GM23338 (cell line): ENCODE data around the gene MRPS18B. TPM values are rescaled to one million over a fixed set of nuclear protein-coding genes. Genes with fewer than 3 reads are reported as not detected.

Experiments
- ATAC-seq: fragments of 200-7000 bp; cut with Tn5 transposase; 3 replicates; pipeline ENCODE4 v1.9.1; 2020
- DNase-seq: peaks from one replicate; pipeline ENCODE4 v3.0.0-alpha.2; 2015; ENCODE audit warnings: low spot score
- H2AFZ ChIP-seq: fragments of 200-600 bp; sonication (generic); 2 replicates; pipeline ENCODE4 v1.8.0; 2016; ENCODE audit warnings: antibody characterized with exemption, mild to moderate bottlenecking, moderate library complexity
- H3F3A ChIP-seq: fragments of 200-600 bp; sonication (generic); replicated peaks from 2 replicates; pipeline ENCODE4 v1.8.0; 2017; ENCODE audit warnings: antibody characterized with exemption, mixed run types, low read depth
- H3K27ac ChIP-seq: fragments of 200-600 bp; sonication (generic); 2 replicates; pipeline ENCODE4 v1.6.1; 2016; ENCODE audit warnings: low read depth
- H3K27me3 ChIP-seq: fragments of 200-600 bp; sonication (generic); 2 replicates; pipeline ENCODE4 v1.8.0; 2016; ENCODE audit warnings: mild to moderate bottlenecking, mixed run types, moderate library complexity; ENCODE audit not compliant: insufficient read depth
- H3K36me3 ChIP-seq: fragments of 200-600 bp; sonication (generic); 2 replicates; pipeline ENCODE4 v1.8.0; 2016; ENCODE audit warnings: mild to moderate bottlenecking; ENCODE audit not compliant: insufficient read depth
- H3K4me1 ChIP-seq: fragments of 200-600 bp; sonication (generic); 2 replicates; pipeline ENCODE4 v1.8.0; 2016; ENCODE audit warnings: mild to moderate bottlenecking, moderate library complexity; ENCODE audit not compliant: insufficient read depth
- H3K4me2 ChIP-seq: fragments of 200-600 bp; sonication (generic); 2 replicates; pipeline ENCODE4 v1.7.1; 2017; ENCODE audit warnings: mixed run types
- H3K4me3 ChIP-seq: fragments of 200-600 bp; sonication (generic); 2 replicates; pipeline ENCODE4 v1.6.1; 2016; ENCODE audit warnings: mixed run types
- H3K79me2 ChIP-seq: fragments of 200-600 bp; sonication (generic); replicated peaks from 2 replicates; pipeline ENCODE4 v1.8.0; 2017; ENCODE audit warnings: mild to moderate bottlenecking; ENCODE audit not compliant: insufficient read depth
- H3K9me2 ChIP-seq: fragments of 200-600 bp; sonication (generic); 2 replicates; pipeline ENCODE4 v1.8.0; 2017; ENCODE audit not compliant: insufficient read depth
- H4K20me1 ChIP-seq: fragments of 200-600 bp; sonication (generic); replicated peaks from 2 replicates; pipeline ENCODE4 v1.8.0; 2017; ENCODE audit warnings: mild to moderate bottlenecking; ENCODE audit not compliant: insufficient read depth
- H3K27ac Mint-ChIP-seq: 2 replicates; pipeline ENCODE4 v1.8.0; 2020; ENCODE audit warnings: inconsistent platforms, mild to moderate bottlenecking, moderate library complexity, mixed read lengths
- H3K27me3 Mint-ChIP-seq: 3 replicates; pipeline ENCODE4 v1.8.0; 2022; ENCODE audit warnings: low read depth, mild to moderate bottlenecking, moderate library complexity, mixed read lengths, inconsistent platforms; ENCODE audit not compliant: insufficient read depth, poor library complexity
- H3K36me3 Mint-ChIP-seq: 3 replicates; pipeline ENCODE4 v1.8.0; 2021; ENCODE audit warnings: low read depth, mild to moderate bottlenecking, inconsistent platforms, moderate library complexity, mixed read lengths
- H3K4me1 Mint-ChIP-seq: 3 replicates; pipeline ENCODE4 v1.8.0; 2020; ENCODE audit warnings: mild to moderate bottlenecking, inconsistent platforms, mixed read lengths
- H3K4me3 Mint-ChIP-seq: 3 replicates; pipeline ENCODE4 v1.8.0; 2021; ENCODE audit warnings: moderate library complexity, mild to moderate bottlenecking, inconsistent platforms, mixed read lengths
- H3K9me3 Mint-ChIP-seq: 3 replicates; pipeline ENCODE4 v1.8.0; 2020; ENCODE audit warnings: moderate library complexity, mild to moderate bottlenecking, inconsistent platforms, mixed read lengths
- CREB1 ChIP-seq: fragments of 250-450 bp; sonication (Bioruptor Pico); IDR thresholded peaks from 2 replicates; pipeline ENCODE4 v1.5.0; 2020; ENCODE audit warnings: low read depth, mild to moderate bottlenecking, moderate library complexity
- EZH2 ChIP-seq: fragments of 200-600 bp; sonication (generic); IDR thresholded peaks from one replicate; pipeline ENCODE4 v1.8.0; 2017; ENCODE audit warnings: antibody characterized with exemption, mild to moderate bottlenecking, low read depth; ENCODE audit not compliant: unreplicated experiment
- EZH2phosphoT487 ChIP-seq: fragments of 200-600 bp; sonication (generic); IDR thresholded peaks from one replicate; pipeline ENCODE4 v1.8.1; 2018; ENCODE audit warnings: antibody characterized with exemption; ENCODE audit not compliant: unreplicated experiment
- JUNB ChIP-seq: IDR thresholded peaks from one replicate; pipeline ENCODE4 v1.6.1; 2016; ENCODE audit warnings: antibody characterized with exemption; ENCODE audit not compliant: unreplicated experiment
- NANOG ChIP-seq: IDR thresholded peaks from 2 replicates; pipeline ENCODE4 v1.6.1; 2016; ENCODE audit warnings: antibody characterized with exemption, borderline replicate concordance
- POLR2AphosphoS5 ChIP-seq: IDR thresholded peaks from 2 replicates; pipeline ENCODE4 v1.6.1; 2016; ENCODE audit warnings: antibody characterized with exemption, low read depth
- STAT1 ChIP-seq: IDR thresholded peaks from one replicate; pipeline ENCODE4 v1.6.1; 2016; ENCODE audit warnings: antibody characterized with exemption; ENCODE audit not compliant: unreplicated experiment
- ZNF114 ChIP-seq: fragments of 250-450 bp; sonication (Bioruptor Pico); IDR thresholded peaks from 2 replicates; pipeline ENCODE4 v1.5.0; 2020; ENCODE audit warnings: mild to moderate bottlenecking, moderate library complexity
- ZNF331 ChIP-seq: fragments of 250-450 bp; sonication (Bioruptor Pico); IDR thresholded peaks from 2 replicates; pipeline ENCODE4 v1.5.0; 2020; ENCODE audit warnings: low read depth, mild to moderate bottlenecking, moderate library complexity
- polyA plus RNA-seq: library from polyadenylated mRNA; unstranded; fragments of >200 nt; fragmentation: Nextera tagmentation; extraction: Ambion mirVana; gene quantifications from 2 replicates; pipeline ENCODE4 v1.2.1, GENCODE V29; 2016
- total RNA-seq: library from RNA; depleted of rRNA; stranded (reverse); fragments of >200 nt; shearing (Covaris generic); gene quantifications from 2 replicates; pipeline ENCODE4 v1.2.3, GENCODE V29; 2014
- TF ChIP-seq, protein P1 (sequence below): IDR thresholded peaks from 2 replicates; pipeline ENCODE4 v1.6.1; 2016; ENCODE audit warnings: antibody characterized with exemption
- TF ChIP-seq, protein P2 (sequence below): IDR thresholded peaks from one replicate; pipeline ENCODE4 v1.6.1; 2018; ENCODE audit warnings: antibody characterized with exemption; ENCODE audit not compliant: unreplicated experiment
- TF ChIP-seq, protein P3 (sequence below), 2 experiments: fragments of 200-600 bp in 1 of 2; sonication (generic) in 1 of 2; conservative IDR thresholded peaks; 2 replicates each; pipeline versions ENCODE4 v1.5.1 to v1.6.1; 2016 to 2017; ENCODE audit warnings: antibody characterized with exemption in 2 of 2, low read depth in 2 of 2, mild to moderate bottlenecking in 2 of 2, moderate library complexity in 1 of 2
- TF ChIP-seq, protein P4 (sequence below): fragments of 250-450 bp; sonication (Bioruptor Pico); IDR thresholded peaks from 2 replicates; pipeline ENCODE4 v1.5.0; 2020; ENCODE audit warnings: mild to moderate bottlenecking, moderate library complexity

The MRPS18B gene
- total and polyA plus RNA-seq, 2 experiments from 2014 or later = 49.2 to 73.6 TPM

DNA sequence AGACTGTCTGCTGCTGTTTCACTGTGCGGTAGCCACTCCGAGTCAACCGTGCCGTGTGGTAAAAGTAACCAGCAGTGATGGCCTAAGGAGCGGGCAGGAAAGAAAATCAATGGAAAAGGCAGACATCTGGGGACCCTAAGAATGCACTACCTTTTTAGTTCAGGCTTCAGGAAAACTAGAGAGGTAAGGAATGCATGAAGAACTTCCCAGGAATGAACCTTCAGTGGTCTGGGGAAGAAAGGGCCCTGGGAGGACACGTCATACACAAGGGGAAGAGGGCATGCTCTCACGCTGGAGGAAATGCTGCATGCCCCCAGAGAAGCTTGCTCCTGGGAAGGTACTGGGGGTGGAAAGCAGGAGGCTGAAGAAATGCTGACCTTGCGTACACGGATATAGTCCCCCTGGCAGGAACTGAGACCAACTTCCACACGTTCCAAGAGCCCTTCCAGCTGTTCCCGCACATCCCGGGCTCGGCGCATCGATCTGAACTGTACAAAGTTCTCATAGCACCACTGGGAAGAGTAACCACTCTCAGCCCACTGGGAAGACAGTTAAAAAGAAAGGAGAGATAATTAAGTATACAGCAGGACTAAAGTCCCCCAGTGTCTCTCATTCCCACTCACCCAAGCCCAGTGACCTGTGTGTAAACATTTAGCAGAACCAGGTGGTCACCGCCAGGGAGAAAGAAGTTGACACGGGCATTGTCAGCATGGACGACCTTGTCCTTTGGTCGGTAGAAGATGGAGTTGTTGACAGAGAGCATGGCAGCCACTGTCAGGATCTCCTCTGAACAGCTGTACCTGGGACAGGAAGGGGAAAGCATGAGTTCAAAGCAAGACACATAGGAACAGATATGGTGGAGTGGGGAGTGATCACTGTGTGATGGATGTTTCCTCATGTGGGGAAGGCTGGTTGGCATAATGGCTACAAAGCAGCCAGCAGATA is 37.4 kb downstream of the MRPS18B start:
- Histone ChIP-seq H2AFZ (no peak overlapping the region), H3K36me3 (peaks cover 25% of the 10 kb centered on the region), H3K27ac (no peak overlapping the region), H3K4me2 (no peak overlapping the region), H3K4me1 (no peaks in the 10 kb centered on the region), H3K9me2 (no peaks in the 10 kb centered on the region), H3K79me2 (no peaks in the 10 kb centered on the region), H4K20me1 (peaks cover 3% of the 10 kb centered on the region; the same call in 1 of the 2 replicates), H3K4me3 (no peak overlapping the region), H3K27me3 (no peaks in the 10 kb centered on the region), H3F3A (peaks cover 7% of the 10 kb centered on the region; the same call in 1 of the 2 replicates)
- Mint-ChIP-seq H3K27me3 (peaks cover 9% of the 10 kb centered on the region), H3K36me3 (peaks cover 80% of the 10 kb centered on the region), H3K4me3 (no peak overlapping the region), H3K4me1 (no peaks in the 10 kb centered on the region), H3K9me3 (no peaks in the 10 kb centered on the region), H3K27ac (no peak overlapping the region)
- DNase-seq (no peak), ATAC-seq (no peak)
- TF ChIP-seq ZNF331 (CRISPR knock-in tag) (no peak), EZH2phosphoT487 (no peak), STAT1 (no peak), JUNB (no peak), CREB1 (CRISPR knock-in tag) (no peak), EZH2 (no peak), NANOG (no peak), POLR2AphosphoS5 (no peak), ZNF114 (CRISPR knock-in tag) (no peak)
- TF ChIP-seq, protein P1, sequence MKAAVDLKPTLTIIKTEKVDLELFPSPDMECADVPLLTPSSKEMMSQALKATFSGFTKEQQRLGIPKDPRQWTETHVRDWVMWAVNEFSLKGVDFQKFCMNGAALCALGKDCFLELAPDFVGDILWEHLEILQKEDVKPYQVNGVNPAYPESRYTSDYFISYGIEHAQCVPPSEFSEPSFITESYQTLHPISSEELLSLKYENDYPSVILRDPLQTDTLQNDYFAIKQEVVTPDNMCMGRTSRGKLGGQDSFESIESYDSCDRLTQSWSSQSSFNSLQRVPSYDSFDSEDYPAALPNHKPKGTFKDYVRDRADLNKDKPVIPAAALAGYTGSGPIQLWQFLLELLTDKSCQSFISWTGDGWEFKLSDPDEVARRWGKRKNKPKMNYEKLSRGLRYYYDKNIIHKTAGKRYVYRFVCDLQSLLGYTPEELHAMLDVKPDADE = no peak
- TF ChIP-seq, protein P2, sequence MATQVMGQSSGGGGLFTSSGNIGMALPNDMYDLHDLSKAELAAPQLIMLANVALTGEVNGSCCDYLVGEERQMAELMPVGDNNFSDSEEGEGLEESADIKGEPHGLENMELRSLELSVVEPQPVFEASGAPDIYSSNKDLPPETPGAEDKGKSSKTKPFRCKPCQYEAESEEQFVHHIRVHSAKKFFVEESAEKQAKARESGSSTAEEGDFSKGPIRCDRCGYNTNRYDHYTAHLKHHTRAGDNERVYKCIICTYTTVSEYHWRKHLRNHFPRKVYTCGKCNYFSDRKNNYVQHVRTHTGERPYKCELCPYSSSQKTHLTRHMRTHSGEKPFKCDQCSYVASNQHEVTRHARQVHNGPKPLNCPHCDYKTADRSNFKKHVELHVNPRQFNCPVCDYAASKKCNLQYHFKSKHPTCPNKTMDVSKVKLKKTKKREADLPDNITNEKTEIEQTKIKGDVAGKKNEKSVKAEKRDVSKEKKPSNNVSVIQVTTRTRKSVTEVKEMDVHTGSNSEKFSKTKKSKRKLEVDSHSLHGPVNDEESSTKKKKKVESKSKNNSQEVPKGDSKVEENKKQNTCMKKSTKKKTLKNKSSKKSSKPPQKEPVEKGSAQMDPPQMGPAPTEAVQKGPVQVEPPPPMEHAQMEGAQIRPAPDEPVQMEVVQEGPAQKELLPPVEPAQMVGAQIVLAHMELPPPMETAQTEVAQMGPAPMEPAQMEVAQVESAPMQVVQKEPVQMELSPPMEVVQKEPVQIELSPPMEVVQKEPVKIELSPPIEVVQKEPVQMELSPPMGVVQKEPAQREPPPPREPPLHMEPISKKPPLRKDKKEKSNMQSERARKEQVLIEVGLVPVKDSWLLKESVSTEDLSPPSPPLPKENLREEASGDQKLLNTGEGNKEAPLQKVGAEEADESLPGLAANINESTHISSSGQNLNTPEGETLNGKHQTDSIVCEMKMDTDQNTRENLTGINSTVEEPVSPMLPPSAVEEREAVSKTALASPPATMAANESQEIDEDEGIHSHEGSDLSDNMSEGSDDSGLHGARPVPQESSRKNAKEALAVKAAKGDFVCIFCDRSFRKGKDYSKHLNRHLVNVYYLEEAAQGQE = no peak
- TF ChIP-seq, protein P3, sequence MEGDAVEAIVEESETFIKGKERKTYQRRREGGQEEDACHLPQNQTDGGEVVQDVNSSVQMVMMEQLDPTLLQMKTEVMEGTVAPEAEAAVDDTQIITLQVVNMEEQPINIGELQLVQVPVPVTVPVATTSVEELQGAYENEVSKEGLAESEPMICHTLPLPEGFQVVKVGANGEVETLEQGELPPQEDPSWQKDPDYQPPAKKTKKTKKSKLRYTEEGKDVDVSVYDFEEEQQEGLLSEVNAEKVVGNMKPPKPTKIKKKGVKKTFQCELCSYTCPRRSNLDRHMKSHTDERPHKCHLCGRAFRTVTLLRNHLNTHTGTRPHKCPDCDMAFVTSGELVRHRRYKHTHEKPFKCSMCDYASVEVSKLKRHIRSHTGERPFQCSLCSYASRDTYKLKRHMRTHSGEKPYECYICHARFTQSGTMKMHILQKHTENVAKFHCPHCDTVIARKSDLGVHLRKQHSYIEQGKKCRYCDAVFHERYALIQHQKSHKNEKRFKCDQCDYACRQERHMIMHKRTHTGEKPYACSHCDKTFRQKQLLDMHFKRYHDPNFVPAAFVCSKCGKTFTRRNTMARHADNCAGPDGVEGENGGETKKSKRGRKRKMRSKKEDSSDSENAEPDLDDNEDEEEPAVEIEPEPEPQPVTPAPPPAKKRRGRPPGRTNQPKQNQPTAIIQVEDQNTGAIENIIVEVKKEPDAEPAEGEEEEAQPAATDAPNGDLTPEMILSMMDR (conservative IDR thresholded peaks at IDR 0.05; ENCODE audit: low read depth in 2 of 2) = no peak
- TF ChIP-seq, protein P4, sequence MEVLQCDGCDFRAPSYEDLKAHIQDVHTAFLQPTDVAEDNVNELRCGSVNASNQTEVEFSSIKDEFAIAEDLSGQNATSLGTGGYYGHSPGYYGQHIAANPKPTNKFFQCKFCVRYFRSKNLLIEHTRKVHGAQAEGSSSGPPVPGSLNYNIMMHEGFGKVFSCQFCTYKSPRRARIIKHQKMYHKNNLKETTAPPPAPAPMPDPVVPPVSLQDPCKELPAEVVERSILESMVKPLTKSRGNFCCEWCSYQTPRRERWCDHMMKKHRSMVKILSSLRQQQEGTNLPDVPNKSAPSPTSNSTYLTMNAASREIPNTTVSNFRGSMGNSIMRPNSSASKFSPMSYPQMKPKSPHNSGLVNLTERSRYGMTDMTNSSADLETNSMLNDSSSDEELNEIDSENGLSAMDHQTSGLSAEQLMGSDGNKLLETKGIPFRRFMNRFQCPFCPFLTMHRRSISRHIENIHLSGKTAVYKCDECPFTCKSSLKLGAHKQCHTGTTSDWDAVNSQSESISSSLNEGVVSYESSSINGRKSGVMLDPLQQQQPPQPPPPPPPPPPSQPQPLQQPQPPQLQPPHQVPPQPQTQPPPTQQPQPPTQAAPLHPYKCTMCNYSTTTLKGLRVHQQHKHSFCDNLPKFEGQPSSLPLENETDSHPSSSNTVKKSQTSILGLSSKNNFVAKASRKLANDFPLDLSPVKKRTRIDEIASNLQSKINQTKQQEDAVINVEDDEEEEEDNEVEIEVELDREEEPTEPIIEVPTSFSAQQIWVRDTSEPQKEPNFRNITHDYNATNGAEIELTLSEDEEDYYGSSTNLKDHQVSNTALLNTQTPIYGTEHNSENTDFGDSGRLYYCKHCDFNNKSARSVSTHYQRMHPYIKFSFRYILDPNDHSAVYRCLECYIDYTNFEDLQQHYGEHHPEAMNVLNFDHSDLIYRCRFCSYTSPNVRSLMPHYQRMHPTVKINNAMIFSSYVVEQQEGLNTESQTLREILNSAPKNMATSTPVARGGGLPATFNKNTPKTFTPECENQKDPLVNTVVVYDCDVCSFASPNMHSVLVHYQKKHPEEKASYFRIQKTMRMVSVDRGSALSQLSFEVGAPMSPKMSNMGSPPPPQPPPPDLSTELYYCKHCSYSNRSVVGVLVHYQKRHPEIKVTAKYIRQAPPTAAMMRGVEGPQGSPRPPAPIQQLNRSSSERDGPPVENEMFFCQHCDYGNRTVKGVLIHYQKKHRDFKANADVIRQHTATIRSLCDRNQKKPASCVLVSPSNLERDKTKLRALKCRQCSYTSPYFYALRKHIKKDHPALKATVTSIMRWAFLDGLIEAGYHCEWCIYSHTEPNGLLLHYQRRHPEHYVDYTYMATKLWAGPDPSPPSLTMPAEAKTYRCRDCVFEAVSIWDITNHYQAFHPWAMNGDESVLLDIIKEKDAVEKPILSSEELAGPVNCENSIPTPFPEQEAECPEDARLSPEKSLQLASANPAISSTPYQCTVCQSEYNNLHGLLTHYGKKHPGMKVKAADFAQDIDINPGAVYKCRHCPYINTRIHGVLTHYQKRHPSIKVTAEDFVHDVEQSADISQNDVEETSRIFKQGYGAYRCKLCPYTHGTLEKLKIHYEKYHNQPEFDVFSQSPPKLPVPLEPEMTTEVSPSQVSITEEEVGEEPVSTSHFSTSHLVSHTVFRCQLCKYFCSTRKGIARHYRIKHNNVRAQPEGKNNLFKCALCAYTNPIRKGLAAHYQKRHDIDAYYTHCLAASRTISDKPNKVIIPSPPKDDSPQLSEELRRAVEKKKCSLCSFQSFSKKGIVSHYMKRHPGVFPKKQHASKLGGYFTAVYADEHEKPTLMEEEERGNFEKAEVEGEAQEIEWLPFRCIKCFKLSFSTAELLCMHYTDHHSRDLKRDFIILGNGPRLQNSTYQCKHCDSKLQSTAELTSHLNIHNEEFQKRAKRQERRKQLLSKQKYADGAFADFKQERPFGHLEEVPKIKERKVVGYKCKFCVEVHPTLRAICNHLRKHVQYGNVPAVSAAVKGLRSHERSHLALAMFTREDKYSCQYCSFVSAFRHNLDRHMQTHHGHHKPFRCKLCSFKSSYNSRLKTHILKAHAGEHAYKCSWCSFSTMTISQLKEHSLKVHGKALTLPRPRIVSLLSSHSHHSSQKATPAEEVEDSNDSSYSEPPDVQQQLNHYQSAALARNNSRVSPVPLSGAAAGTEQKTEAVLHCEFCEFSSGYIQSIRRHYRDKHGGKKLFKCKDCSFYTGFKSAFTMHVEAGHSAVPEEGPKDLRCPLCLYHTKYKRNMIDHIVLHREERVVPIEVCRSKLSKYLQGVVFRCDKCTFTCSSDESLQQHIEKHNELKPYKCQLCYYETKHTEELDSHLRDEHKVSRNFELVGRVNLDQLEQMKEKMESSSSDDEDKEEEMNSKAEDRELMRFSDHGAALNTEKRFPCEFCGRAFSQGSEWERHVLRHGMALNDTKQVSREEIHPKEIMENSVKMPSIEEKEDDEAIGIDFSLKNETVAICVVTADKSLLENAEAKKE (CRISPR knock-in tag) = no peak
